ENCODE data around the gene NLRP5. TPM values are rescaled to one million over a fixed set of nuclear protein-coding genes. Genes with fewer than 3 reads are reported as not detected.

The NLRP5 gene
- total RNA-seq, 2 donors from 2014 or later: not detected

DNA sequence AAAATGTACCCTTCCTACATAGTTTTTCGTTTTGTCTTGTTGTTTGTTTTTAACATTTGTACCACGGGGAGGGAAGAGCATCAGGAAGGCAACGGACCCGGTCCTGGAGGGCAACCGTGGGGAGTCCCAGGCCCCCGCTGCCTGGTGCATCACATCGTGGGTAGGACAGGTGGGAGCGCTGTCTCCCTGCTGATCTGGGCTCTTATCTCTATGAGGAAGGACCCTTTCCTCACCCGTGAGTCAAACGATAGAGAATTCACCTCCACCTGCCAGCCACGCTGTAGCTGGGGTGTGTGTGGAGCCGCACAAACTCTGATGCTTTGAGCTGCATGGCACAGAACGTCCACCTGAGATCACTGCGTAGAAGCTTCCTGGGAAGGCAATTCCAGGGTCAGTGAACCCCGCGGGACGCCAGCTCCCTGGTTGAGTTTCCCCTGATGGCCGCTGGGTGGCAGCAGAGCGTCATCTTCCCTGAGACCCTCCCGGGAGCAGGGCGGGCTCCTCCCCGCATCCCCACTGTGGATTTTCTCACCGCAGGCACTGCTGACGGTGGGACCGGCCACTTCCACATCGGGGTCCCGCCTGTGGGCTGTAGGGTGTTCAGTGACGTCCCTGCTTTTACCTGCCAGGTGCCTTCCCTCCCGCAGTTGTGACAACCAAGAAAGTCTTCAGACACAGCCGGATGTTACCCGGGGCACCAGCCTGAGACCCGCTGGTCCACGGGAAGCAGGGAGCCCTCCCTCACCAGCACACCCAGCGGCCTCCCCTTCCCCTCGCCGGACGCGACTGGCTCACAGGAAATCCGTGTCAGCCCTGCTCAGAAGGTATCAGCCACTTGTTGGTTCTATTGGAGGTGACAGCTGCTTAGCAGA lies 79.8 kb downstream of the NLRP5 start:
- intact Hi-C loops (cut with DNase I): no loop called here
- DNase-seq (peak; percentile 75), ATAC-seq (peak; percentile 68 to 77)

DNA sequence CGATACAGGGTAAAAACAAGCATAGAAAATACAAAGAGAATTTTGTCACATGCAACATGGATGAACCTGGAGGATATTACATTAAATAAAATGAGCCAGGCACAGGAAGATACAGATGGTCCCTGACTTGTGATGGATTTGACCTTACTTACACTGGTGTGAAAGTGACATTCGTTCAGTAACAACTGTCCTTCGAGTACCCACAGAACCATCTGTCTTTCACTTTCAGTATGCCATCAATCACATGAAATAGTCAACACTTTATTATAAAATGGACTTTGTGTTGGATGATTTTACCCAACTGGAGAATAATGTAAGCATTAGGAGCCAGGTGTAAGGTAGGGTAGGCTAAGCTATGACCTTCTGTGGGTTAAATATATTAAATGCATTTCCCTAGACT lies 83.1 kb downstream of the NLRP5 start:
- intact Hi-C loops (cut with DNase I): loop anchor here in 1 of 2 donors (10.0 kb wide), 1 partner anchor 185 kb away; no protein-coding TSS in a partner anchor

DNA sequence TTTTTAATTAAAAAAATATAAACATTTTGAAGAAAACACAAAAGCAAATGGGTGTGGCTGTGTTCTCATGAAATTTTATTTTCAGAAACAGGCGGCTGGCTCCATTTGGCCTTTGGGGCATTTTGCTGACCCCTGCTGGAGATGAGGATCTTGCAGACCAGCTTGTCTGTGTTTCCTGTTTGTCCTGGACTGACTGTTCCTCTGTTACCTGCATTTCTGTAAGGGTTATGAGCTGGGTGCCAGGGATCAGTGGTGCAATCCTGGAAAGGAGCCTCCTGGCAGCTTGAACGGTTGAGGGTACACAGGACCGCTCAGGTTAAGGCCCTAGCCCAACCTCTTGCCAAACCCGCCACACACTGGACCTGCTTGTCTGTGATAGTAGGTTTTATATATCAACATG lies 84.6 kb downstream of the NLRP5 start:
- intact Hi-C loops (cut with DNase I): loop anchor here in 1 of 2 donors (10.0 kb wide), 1 partner anchor 184 kb away; no protein-coding TSS in a partner anchor

More for the DNA sequence above, 83.1 kb downstream of the NLRP5 start:
- ATAC-seq: no peak
- DNase-seq: no peak

DNA sequence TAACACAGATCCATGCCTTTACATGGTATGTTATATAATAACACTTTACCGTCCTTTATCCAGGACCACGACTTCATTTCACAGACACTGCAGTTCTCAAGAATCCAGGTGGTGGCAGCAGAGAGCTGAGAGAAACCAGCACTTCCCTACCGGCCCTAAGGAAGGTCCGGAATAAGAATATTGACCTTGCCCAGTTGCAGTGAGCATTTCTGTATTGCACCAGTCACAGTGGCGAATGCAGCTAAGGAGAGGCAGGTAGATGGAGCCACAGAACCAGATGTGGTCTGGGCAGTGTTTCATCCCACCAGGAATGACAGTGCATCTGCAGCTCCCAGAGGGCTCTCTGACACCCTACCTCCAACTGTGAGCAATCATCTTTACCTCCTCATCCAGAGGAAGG lies 89.9 kb downstream of the NLRP5 start:
- ATAC-seq (peak; percentile 32 to 53), DNase-seq (no peak)
- intact Hi-C loops (cut with DNase I): loop anchor here (1.0 to 10.0 kb wide), 6 partner anchors 96 to 276 kb away; no protein-coding TSS in a partner anchor

More for the DNA sequence above, 84.6 kb downstream of the NLRP5 start:
- ATAC-seq (no peak), DNase-seq (no peak)

DNA sequence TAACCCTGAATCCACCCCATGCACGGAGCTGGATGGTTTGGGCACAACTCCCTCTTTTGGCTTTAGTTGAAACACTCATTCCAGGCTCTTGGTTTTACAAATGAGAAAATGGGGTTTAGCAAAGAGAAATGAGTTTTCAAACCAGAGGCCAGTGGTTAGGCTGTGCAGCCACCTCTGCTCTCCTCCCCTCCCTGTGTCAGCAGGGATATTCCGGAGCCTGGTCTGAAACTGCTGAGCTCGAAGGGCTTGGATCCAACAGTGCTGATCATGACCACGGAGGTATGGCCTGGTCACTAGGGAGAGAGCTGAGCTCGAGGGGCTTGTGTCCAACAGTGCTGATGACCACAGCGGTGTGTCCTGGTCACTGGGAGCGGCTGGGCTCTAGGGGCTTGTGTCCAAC lies 93.0 kb downstream of the NLRP5 start:
- DNase-seq: no peak
- intact Hi-C loops (cut with DNase I): loop anchor here (5.0 to 10.0 kb wide), 5 partner anchors 93 to 273 kb away; no protein-coding TSS in a partner anchor
- no peak for ATAC-seq

DNA sequence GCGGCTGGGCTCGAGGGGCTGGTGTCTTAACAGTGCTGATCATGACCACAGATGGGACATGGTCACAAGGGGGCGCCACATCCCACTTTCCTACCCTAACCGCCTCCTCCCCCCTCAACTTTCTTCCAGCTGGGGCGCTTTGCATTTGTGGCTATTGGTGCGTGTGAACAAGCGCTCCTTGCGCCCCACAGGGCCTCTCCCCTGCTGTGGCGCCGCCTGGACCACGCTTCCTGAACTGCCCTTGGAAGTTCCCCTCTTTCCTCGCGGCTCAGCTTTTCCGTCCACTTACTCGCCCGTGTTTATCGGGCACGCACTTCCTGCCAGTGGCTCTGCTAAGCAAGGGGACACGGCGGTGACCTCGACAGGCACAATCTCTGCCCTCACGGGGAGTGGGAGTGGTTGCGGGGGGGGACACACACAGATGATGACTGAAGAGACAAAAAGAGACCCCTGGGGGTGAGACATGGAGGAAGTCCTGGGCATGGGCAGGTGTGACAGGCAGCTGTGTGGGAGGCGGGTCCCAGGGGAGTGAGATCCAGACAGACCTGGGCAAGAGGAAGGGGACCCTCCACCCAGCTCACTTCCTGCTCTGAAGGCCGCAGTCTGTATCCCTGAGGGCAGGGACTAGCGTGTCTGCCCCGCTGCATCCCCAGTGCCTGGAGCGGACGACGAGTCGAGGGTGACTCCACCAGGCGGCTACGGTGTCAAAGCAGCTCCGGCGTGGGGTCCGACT lies 94.3 kb downstream of the NLRP5 start:
- peak; percentile 85 for DNase-seq
- intact Hi-C loops (cut with DNase I): no loop called here
- ATAC-seq: peak; percentile 77 to 80

DNA sequence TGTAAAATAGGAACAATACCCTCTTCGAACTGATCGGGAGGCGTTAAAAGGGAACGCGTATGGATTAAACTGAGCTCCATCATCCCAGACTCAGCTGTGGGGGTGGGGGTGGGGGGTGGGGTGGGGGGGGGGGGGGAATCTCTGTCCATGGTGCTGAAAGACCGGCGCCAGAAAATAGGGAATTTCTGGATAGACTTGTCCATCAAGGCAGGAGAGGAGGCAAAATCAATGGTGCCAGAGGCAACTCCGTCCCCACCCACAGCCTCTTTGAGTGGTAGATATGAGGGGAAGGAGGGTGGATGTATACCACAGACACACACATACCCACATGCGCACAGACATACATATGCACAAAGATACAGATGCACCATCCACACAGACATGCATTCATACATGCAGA lies 97.1 kb downstream of the NLRP5 start:
- DNase-seq: no peak
- ATAC-seq: no peak
- intact Hi-C loops (cut with DNase I): no loop called here

DNA sequence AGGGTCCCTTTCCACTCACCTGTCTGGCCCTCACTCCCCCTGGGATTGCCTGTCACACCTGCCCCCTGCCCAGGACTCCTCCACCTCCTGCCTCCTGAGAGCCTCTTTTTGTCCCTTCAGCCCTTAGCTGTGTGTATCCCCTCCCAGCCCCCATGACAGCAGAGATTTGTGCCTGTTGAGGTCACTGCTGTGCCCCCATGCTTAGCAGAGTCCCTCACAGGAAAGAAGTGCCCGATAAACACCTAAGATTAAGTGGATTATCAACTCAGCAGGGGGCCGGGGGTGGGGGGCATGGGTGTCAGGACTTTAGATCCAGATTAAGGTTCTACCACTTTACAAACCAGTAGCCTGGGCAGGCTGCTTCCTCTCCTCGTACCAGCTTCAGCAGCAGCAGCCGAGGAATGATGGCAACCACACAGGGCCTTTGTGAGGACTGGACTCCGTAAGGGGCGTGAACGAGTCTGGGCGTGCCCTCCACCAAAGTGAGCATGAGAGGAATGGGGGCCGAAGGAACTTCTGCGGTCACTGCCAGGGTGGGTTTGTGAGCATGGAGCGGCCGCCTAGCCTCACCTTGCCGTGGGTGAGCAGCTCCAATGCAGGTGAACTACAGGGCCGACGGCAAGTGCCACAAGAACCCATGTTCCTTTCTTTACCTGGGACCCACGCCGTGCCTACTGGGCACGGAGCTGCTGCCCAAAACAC lies 98.4 kb downstream of the NLRP5 start:
- ATAC-seq: no peak
- intact Hi-C loops (cut with DNase I): loop anchor here in 1 of 2 donors (5.0 kb wide), 1 partner anchor 72 kb away; no protein-coding TSS in a partner anchor
- DNase-seq: no peak

DNA sequence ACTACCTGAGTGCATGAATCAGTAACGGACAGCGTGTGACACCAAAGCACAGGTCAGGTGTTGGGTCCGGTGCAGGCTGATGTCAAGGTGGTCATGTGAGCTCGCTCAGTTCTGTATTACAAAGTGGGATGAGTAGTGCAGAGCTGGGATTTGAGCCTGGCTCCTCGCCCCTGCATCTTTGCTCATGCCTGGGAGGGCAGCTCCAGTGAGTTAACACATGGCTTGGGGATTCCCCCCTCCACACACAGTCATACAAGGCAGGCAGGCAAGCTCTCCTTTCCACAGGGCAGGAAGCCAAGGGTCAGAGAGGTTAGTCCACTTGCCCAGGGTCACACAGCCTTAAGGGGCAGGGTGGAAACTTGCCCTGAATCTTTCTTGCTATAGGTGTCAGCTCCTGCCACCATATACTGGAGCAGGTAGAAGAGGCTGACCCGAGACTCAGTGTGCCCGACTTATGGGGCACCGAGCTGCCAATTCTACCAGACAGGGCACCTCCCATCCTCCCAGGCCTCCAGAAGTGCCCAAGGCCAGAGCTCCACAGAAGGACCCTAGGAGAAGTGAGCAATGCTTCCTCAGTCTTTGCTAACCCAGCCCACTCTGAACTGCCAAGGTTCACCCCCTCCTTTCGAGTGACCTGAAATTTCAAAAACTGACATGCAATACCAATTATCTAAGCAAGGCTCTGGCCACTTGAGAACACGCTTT lies 99.1 kb downstream of the NLRP5 start:
- ATAC-seq (no peak), DNase-seq (no peak)
- intact Hi-C loops (cut with DNase I): loop anchor here in 1 of 2 donors (5.0 kb wide), 1 partner anchor 72 kb away; no protein-coding TSS in a partner anchor

DNA sequence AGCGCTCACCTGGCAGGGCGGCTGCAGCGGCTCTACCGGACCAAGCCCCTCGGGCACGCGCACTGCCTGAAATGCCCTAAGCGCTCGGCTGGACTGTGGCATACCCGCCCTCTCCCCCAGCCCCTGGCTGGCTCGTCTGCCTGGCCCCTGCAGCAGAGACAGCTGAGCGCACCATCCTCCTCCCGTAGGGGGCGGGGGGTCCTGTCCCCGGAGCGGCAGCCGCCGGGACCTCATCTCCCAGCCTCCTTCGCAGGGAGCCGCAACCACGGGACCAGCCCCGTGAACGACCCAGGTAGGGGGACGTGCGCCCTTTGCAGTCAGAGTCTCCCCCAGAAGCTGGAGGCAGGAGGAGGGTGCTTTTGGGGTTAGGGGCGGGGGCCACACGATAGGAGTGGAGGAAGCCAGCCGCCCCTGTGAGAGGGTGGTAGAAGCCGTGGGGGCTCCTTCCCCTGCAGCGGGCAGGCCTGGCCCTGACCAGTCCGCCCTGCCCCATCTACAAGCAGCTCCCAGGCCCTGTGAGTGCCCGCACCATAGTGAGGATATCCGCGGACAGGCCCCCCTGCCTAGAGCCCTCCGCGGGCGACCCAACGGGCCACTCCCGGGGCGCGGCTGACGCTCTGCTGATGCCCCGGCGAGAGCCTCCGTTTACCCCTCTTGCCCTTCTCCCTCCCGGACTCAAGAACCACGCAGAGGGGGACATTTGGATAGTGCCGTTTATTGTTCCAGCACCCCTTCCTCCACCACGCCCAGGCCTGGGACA lies 100.3 kb downstream of the NLRP5 start:
- ATAC-seq: no peak
- intact Hi-C loops (cut with DNase I): loop anchor here in 1 of 2 donors (5.0 kb wide), 1 partner anchor 70 kb away; no protein-coding TSS in a partner anchor
- DNase-seq: no peak

DNA sequence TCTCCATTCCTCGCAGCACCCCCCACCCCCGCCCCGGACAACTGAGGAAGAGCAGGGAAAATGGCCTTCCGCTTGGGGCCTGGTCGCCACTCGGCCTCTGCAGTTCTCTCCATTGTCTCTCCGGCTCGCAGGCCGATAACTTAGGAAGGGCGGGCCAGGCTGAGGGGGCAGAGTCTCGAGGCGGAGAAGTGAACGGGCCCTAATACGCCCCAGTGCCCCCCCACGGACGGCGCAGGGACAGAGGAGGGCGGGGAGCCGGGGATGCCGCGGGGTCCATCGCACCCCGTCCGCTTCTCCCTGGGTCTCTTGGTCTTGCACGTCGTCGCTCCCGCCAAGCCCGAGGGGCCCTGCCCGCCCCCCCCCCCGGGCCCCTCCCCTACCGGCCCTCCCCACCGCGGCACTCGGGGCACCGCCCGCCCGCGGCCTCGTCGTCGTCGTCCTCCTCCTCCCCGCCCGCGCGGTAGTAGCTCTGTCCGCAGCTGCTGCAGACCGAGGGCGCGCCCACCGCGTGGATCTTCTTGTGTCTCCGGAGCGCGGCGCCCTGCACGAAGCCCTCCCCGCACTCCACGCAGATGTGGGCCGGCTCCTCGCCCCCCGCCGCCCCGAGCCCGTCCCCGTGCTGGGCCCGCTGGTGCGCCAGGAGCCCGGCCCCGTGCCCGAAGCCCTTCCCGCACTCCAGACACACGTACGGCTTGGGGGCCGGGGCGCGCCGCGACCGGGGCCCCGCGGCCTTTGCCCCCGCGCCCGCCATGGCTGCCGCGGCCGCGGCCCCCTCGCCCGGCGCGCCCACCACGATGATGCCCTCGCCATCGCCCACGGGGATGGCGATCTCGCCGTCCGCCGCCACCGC lies 101.3 kb downstream of the NLRP5 start:
- no peak for ATAC-seq
- intact Hi-C loops (cut with DNase I): loop anchor here in 1 of 2 donors (5.0 kb wide), 1 partner anchor 69 kb away; no protein-coding TSS in a partner anchor
- peak; percentile 44 for DNase-seq

DNA sequence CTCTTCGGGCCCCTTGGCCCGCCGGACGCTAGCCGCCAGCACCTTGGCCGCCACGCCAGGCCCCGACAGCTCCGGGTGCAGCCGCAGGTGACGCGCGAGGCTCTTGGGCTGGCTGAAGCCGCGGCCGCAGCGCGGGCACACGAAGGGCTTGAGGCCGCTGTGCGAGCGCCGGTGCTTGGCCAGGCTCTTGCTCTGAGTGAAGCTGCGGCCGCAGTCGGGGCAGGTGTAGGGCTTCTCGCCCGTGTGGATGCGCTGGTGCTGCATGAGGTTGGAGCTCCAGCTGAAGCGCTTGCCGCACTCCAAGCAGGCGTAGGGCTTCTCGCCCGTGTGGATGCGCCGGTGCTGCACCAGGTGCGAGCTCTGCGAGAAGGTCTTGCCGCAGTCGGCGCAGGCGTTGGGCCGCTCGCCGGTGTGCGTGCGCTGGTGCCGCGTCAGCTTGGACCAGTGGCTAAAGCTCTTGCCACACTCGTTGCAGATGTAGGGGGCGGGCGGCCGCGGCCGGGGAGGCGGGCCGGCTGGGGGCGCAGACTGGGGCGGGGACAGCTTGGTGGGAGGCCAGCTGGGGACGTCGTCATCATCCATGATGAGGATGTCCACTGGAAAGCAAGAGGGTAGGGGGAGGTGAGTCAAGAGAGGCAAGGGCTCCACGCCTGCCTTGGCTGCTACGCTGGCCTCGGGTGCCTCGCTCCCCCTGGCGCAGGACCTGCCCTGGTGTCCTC lies 102.1 kb downstream of the NLRP5 start:
- intact Hi-C loops (cut with DNase I): loop anchor here in 1 of 2 donors (5.0 kb wide), 1 partner anchor 69 kb away; no protein-coding TSS in a partner anchor
- peak; percentile 18 for DNase-seq
- no peak for ATAC-seq

DNA sequence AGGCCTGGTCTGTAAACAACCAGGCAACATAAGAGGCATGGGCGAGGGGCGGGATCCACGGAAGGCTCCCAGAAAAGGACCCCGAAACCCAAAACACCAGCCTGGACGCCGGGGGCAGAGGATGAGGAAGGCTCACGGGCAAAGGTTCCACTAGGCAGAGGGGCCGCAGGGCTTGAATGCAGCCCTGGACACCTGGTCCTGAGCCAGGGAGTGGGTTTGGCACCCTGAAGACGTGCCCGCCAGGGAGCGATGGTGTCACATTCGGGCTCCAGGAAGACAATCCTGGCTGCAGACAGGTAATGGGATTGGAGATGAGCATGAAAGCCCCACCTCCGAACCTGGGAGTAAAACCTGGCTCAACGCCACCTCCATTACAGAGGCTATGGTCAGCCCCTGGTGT lies 102.8 kb downstream of the NLRP5 start:
- peak; percentile 19 for DNase-seq
- intact Hi-C loops (cut with DNase I): loop anchor here in 1 of 2 donors (5.0 kb wide), 1 partner anchor 68 kb away; no protein-coding TSS in a partner anchor
- no peak for ATAC-seq

DNA sequence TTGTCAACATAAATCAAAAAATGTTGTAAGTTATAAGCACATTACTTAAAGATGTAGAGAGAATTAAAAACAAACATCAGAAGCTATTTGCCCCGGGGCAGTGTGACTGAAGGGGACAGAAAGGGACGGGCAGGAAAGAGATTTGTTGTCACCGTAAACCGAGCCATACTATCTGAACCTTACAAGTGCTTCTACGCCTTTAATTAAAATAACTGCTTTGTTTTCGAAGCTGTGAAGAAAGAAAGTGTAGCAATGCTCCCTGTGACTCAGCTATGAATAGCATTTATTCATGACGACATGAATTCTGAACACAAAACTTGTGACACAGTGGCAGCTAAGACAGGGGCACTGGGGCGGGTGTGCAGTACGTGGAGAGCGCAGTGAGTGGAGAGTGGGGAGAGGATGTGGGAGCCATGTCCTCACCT lies 104.5 kb downstream of the NLRP5 start:
- intact Hi-C loops (cut with DNase I): no loop called here
- ATAC-seq (peak in 1 of 2 donors; percentile 37), DNase-seq (peak; percentile 12)

DNA sequence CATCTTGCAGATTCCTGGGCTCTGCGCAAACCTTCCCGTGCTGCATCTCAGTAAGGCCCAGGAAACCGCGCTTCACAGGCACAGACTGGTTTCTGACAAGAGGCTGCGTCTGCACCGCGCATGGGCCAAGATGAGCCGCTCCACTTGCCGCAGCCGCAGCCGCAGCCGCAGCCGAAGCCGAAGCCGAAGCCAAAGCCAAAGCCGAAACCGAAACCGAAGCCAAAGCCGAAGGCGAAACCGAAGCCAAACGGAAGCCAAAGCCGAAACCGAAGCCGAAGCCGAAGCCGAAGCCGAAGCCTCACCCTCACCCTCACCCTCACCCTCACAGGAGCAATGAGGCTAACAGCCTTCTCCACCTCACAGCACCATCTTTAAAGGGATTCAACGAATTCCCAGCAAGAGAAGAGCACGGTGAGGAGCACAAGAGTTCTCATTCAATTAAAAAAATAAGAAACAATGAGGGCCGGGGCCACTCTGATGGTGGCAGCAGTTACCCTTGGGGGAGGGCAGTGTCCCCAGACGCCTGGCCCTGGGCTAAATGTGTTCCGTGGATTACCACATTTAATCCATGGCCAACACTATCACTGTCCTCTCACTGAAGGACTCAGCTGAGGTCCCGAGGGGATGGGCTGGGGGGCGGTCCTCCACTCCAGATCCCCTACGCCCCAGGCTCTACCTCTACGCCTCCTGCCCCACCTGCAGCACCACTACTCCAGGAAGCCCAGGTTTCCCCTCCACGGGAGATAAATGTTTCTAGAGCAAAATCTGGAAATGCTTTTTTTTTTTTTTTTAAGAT lies 105.4 kb downstream of the NLRP5 start:
- DNase-seq (no peak), ATAC-seq (no peak)
- intact Hi-C loops (cut with DNase I): no loop called here
